Calu3 (cell line): ENCODE results near the gene HLTF. TPM values are rescaled to one million over a fixed set of nuclear protein-coding genes. Genes with fewer than 3 reads are reported as not detected.

Experiments
- BruUV-seq: library from RNA; stranded (reverse); fragments of 400-500 nt; replicated peaks from 2 replicates; lab custom pipeline; 2021; lab: Mats Ljungman, UMichigan
- CTCF ChIA-PET: fragments of 300-600 bp; sonication (Branson Sonifier 250); formaldehyde crosslinking; loops from one replicate; lab custom pipeline; 2022; ENCODE audit warnings: antibody characterized with exemption; lab: Charles Lee
- DNase-seq: peaks from one replicate; pipeline ENCODE4 v3.0.0; 2022
- H3K27ac Mint-ChIP-seq: one replicate; pipeline ENCODE4 v1.8.0; 2022; ENCODE audit warnings: mixed read lengths; ENCODE audit not compliant: unreplicated experiment
- H3K27me3 Mint-ChIP-seq: one replicate; pipeline ENCODE4 v1.8.0; 2022; ENCODE audit warnings: mixed read lengths; ENCODE audit not compliant: unreplicated experiment
- H3K36me3 Mint-ChIP-seq: one replicate; pipeline ENCODE4 v1.8.0; 2022; ENCODE audit warnings: mild to moderate bottlenecking, moderate library complexity, mixed read lengths; ENCODE audit not compliant: insufficient read depth, unreplicated experiment
- H3K4me1 Mint-ChIP-seq: one replicate; pipeline ENCODE4 v1.8.0; 2022; ENCODE audit warnings: mild to moderate bottlenecking, low read depth, mixed read lengths; ENCODE audit not compliant: unreplicated experiment
- H3K4me3 Mint-ChIP-seq: one replicate; pipeline ENCODE4 v1.8.0; 2022; ENCODE audit warnings: mild to moderate bottlenecking, low read depth, moderate library complexity, mixed read lengths; ENCODE audit not compliant: unreplicated experiment
- H3K9me3 Mint-ChIP-seq: one replicate; pipeline ENCODE4 v1.8.0; 2022; ENCODE audit warnings: low read depth, mixed read lengths; ENCODE audit not compliant: unreplicated experiment
- CTCF ChIP-seq: fragments of 200-600 bp; IDR thresholded peaks from one replicate; pipeline ENCODE4 v1.8.0; 2022; ENCODE audit warnings: antibody characterized with exemption; ENCODE audit not compliant: unreplicated experiment
- intact Hi-C: fragments of 100-400 bp; cut with micrococcal nuclease; formaldehyde crosslinking; loops from one replicate; pipeline ENCODE4 v1.10.0; 2022; ENCODE audit not compliant: unreplicated experiment
- total RNA-seq: library from RNA; stranded (reverse); gene quantifications from 2 replicates; pipeline ENCODE4 v1.2.3, GENCODE V29; 2022

The HLTF gene
- total RNA-seq, 1 experiment from 2014 or later = 63.5 TPM

- intact Hi-C loops = loop anchor here (1.0 to 5.0 kb wide), 3 partner anchors 53 to 347 kb away; no protein-coding TSS in a partner anchor
- Mint-ChIP-seq H3K36me3 (peaks cover 37% of the 10 kb centered on the region), H3K9me3 (no peaks in the 10 kb centered on the region), H3K27ac (peak within 1 kb of the TSS; percentile 91), H3K4me1 (peaks cover 29% of the 10 kb centered on the region), H3K4me3 (peak within 1 kb of the TSS; percentile 94), H3K27me3 (no peaks in the 10 kb centered on the region)
- no TSS peak for BruUV-seq
- peak; percentile 98 for DNase-seq
- TF ChIP-seq CTCF = peak; percentile 16
- CTCF ChIA-PET = interaction anchor here (0.8 to 1.8 kb wide), 10 partner anchors 9 to 360 kb away, joined by 3 to 18 read pairs (median 4); no protein-coding TSS in a partner anchor
These were observed 43.2 kb upstream of the HLTF start, which contains the start of gene HPS3 for GRCh38 chr3:149129326-149130205. HPS3 (plus strand) TSS chr3:149129638; CDS start chr3:149129724, 86 bp downstream.

- Mint-ChIP-seq H3K27ac (peak overlapping the region; percentile 91), H3K36me3 (peaks cover 37% of the 10 kb centered on the region), H3K4me3 (peak overlapping the region; percentile 94), H3K4me1 (peaks cover 22% of the 10 kb centered on the region), H3K27me3 (no peaks in the 10 kb centered on the region), H3K9me3 (no peaks in the 10 kb centered on the region)
- no peak for TF ChIP-seq CTCF
- intact Hi-C loops = loop anchor here (1.0 to 2.0 kb wide), 2 partner anchors 148 to 348 kb away; no protein-coding TSS in a partner anchor
- TSS peak; percentile 91 for BruUV-seq
- CTCF ChIA-PET = interaction anchor here (0.8 to 1.8 kb wide), 5 partner anchors 8 to 174 kb away, joined by 4 to 18 read pairs (median 5); no protein-coding TSS in a partner anchor
- DNase-seq = no peak
These were observed 42.5 kb upstream of the HLTF start for GRCh38 chr3:149128821-149129220.

GRCh38 chr3:149122721-149123578, 36.6 kb upstream of the HLTF start:
- intact Hi-C loops = no loop called here
- Mint-ChIP-seq H3K9me3 (no peaks in the 10 kb centered on the region), H3K27ac (no peak overlapping the region), H3K4me1 (no peaks in the 10 kb centered on the region), H3K27me3 (no peaks in the 10 kb centered on the region), H3K4me3 (no peak overlapping the region), H3K36me3 (no peaks in the 10 kb centered on the region)
- DNase-seq = no peak
- BruUV-seq = no TSS peak
- no peak for TF ChIP-seq CTCF
- CTCF ChIA-PET = interaction anchor here (0.7 to 3.2 kb wide), 2 partner anchors 7 to 326 kb away, joined by 3 to 18 read pairs; partner anchors contain the start of gene HPS3
